Thyroid gland (tissue), 4 donors: ENCODE measurements around the gene KCNG4. TPM values are rescaled to one million over a fixed set of nuclear protein-coding genes. Genes with fewer than 3 reads are reported as not detected.

Source experiments
- DNase-seq, 2 donors: peaks; one replicate each; pipeline ENCODE4 v3.0.0-alpha.2; 2019
- H3K27ac ChIP-seq, 3 donors: fragments of 200-600 bp; sonication (generic); 1 replicate in 2 of 3; 2 replicates in 1 of 3; pipeline ENCODE4 v1.5.1; 2016 to 2019; ENCODE audit warnings: mild to moderate bottlenecking in 1 of 3, moderate library complexity in 1 of 3
- H3K27me3 ChIP-seq: fragments of 200-600 bp; sonication (generic); one replicate; pipeline ENCODE4 v1.5.1; 2019
- H3K36me3 ChIP-seq, 2 donors: fragments of 200-600 bp; sonication (generic); one replicate each; pipeline ENCODE4 v1.5.1; 2016 to 2019
- H3K4me1 ChIP-seq, 2 donors: fragments of 200-600 bp; sonication (generic); one replicate each; pipeline ENCODE4 v1.5.1; 2017 to 2019
- H3K4me3 ChIP-seq, 3 donors: fragments of 200-600 bp; sonication (generic); replicated peaks in 1 of 3; 1 replicate in 2 of 3; 2 replicates in 1 of 3; pipeline ENCODE4 v1.5.1; 2016; ENCODE audit warnings: mild to moderate bottlenecking in 1 of 3
- H3K9me3 ChIP-seq: fragments of 200-600 bp; sonication (generic); one replicate; pipeline ENCODE4 v1.5.1; 2017
- CTCF ChIP-seq, 6 experiments: fragments of 200-600 bp in 3 of 6; fragments of 450-650 bp in 3 of 6; sonication (generic) in 3 of 6; IDR thresholded peaks; one replicate each; pipeline ENCODE4 v1.5.1; 2016 to 2019; ENCODE audit warnings: antibody characterized with exemption in 6 of 6, mild to moderate bottlenecking in 2 of 6, inconsistent platforms in 1 of 6, moderate library complexity in 1 of 6
- POLR2A ChIP-seq, 2 donors: fragments of 450-650 bp; IDR thresholded peaks; one replicate each; pipeline ENCODE4 v1.6.1; 2017; ENCODE audit warnings: antibody characterized with exemption in 2 of 2, mild to moderate bottlenecking in 2 of 2, moderate library complexity in 1 of 2
- WGBS, 2 donors: methylation state at CpG; one replicate each; pipeline ENCODE4 v1.1.5; 2017; 5-methylcytosine and 5-hydroxymethylcytosine counted together
- intact Hi-C: fragments of 100-400 bp; cut with DNase I; formaldehyde crosslinking; loops from one replicate; pipeline ENCODE4 v1.15.1; 2023
- total RNA-seq, 4 donors: library from RNA; depleted of rRNA; stranded (reverse); fragments of >200 nt; gene quantifications; one replicate each; pipeline ENCODE4 v1.2.3, GENCODE V29; 2016

KCNG4 gene
- total RNA-seq, 4 donors from 2014 or later = not detected

GRCh38 chr16:84252184-84252583 is 12.4 kb upstream of the KCNG4 start:
- WGBS, 2 donors = 65 to 67% methylated on average over 7 of the region's 7 CpGs

GRCh38 chr16:84247844-84248243 is 8.0 kb upstream of the KCNG4 start:
- intact Hi-C loops = no loop called here
- Histone ChIP-seq H3K27ac (no peak overlapping the region), H3K36me3 (no peaks in the 10 kb centered on the region), H3K27me3 (no peaks in the 10 kb centered on the region), H3K4me3 (no peak overlapping the region), H3K4me1 (no peaks in the 10 kb centered on the region), H3K9me3 (no peaks in the 10 kb centered on the region)
- WGBS, 2 donors = 94 to 98% methylated on average over 5 of the region's 5 CpGs
- TF ChIP-seq POLR2A (IDR thresholded peaks at IDR 0.05) (no peak), CTCF (IDR thresholded peaks at IDR 0.05) (no peak)
- DNase-seq = no peak

More at GRCh38 chr16:84252184-84252583, 12.4 kb upstream of the KCNG4 start:
- TF ChIP-seq POLR2A (IDR thresholded peaks at IDR 0.05) = no peak
- no peak for TF ChIP-seq CTCF (IDR thresholded peaks at IDR 0.05)
- Histone ChIP-seq H3K36me3 (no peaks in the 10 kb centered on the region), H3K9me3 (no peaks in the 10 kb centered on the region), H3K4me3 (no peak overlapping the region), H3K4me1 (no peaks in the 10 kb centered on the region), H3K27me3 (no peaks in the 10 kb centered on the region), H3K27ac (no peak overlapping the region)
- intact Hi-C loops = no loop called here
- DNase-seq = no peak

GRCh38 chr16:84247331-84247730 is 7.5 kb upstream of the KCNG4 start:
- Histone ChIP-seq H3K27me3 (no peaks in the 10 kb centered on the region), H3K27ac (no peak overlapping the region), H3K4me3 (no peak overlapping the region), H3K36me3 (no peaks in the 10 kb centered on the region), H3K4me1 (no peaks in the 10 kb centered on the region), H3K9me3 (no peaks in the 10 kb centered on the region)
- no peak for TF ChIP-seq POLR2A (IDR thresholded peaks at IDR 0.05)
- TF ChIP-seq CTCF (IDR thresholded peaks at IDR 0.05) = no peak
- no peak for DNase-seq
- intact Hi-C loops = no loop called here
- WGBS, 2 donors = 88 to 91% methylated on average over 6 of the region's 6 CpGs

GRCh38 chr16:84246679-84247077 is 6.9 kb upstream of the KCNG4 start:
- Histone ChIP-seq H3K27me3 (no peaks in the 10 kb centered on the region), H3K4me3 (no peak overlapping the region), H3K27ac (no peak overlapping the region), H3K36me3 (no peaks in the 10 kb centered on the region), H3K9me3 (no peaks in the 10 kb centered on the region), H3K4me1 (no peaks in the 10 kb centered on the region)
- DNase-seq = no peak
- TF ChIP-seq POLR2A (IDR thresholded peaks at IDR 0.05) (no peak), CTCF (IDR thresholded peaks at IDR 0.05) (no peak)
- 85 to 93% methylated on average over 5 of the region's 5 CpGs for WGBS, 2 donors
- intact Hi-C loops = no loop called here

- Histone ChIP-seq H3K4me1 (no peaks in the 10 kb centered on the region), H3K9me3 (no peaks in the 10 kb centered on the region), H3K36me3 (no peaks in the 10 kb centered on the region), H3K27ac (no peak overlapping the region), H3K27me3 (no peaks in the 10 kb centered on the region), H3K4me3 (no peak overlapping the region)
- 90% methylated on average over 10 of the region's 10 CpGs for WGBS, 2 donors
- intact Hi-C loops = no loop called here
- TF ChIP-seq POLR2A (IDR thresholded peaks at IDR 0.05) = no peak
- no peak for TF ChIP-seq CTCF (IDR thresholded peaks at IDR 0.05)
- no peak for DNase-seq
Measured at GRCh38 chr16:84245956-84246678, 6.3 kb upstream of the KCNG4 start.
